ENCODE data around the gene COQ10A. TPM values are rescaled to one million over a fixed set of nuclear protein-coding genes. Genes with fewer than 3 reads are reported as not detected.

Gene COQ10A
- total RNA-seq, 1 experiment from 2014 or later, result 6.9 TPM

GRCh38 chr12:56274299-56274698 is 7.6 kb downstream of the COQ10A start:
- Histone ChIP-seq H3K4me3 (no peak overlapping the region), H3K4me1 (replicated peaks; ENCODE audit: insufficient read depth) (no peaks in the 10 kb centered on the region), H3K27me3 (ENCODE audit: insufficient read depth, low read depth) (no peaks in the 10 kb centered on the region), H3K9me3 (ENCODE audit: insufficient read depth, low read depth) (no peaks in the 10 kb centered on the region), H2AFZ (no peak overlapping the region), H3K4me2 (no peak overlapping the region), H4K20me1 (ENCODE audit: insufficient read depth) (no peaks in the 10 kb centered on the region; the same call in 1 of the 2 replicates), H3K79me2 (ENCODE audit: low read depth) (no peaks in the 10 kb centered on the region), H3K36me3 (ENCODE audit: low read depth) (peaks cover 27% of the 10 kb centered on the region), H3F3A (ENCODE audit: insufficient read depth, low read depth) (peaks cover 14% of the 10 kb centered on the region; the same call in 1 of the 2 replicates), H3K27ac (no peak overlapping the region), H3K9me2 (ENCODE audit: insufficient read depth) (no peaks in the 10 kb centered on the region)
- POLR2A ChIA-PET (ENCODE audit: unreplicated experiment), result no interaction called here
- BruUV-seq (replicated peaks), result no TSS peak
- no peak for DNase-seq
- TF ChIP-seq EZH2 (IDR thresholded peaks at IDR 0.05; ENCODE audit: low read depth), result no peak
- TF ChIP-seq, protein P1, sequence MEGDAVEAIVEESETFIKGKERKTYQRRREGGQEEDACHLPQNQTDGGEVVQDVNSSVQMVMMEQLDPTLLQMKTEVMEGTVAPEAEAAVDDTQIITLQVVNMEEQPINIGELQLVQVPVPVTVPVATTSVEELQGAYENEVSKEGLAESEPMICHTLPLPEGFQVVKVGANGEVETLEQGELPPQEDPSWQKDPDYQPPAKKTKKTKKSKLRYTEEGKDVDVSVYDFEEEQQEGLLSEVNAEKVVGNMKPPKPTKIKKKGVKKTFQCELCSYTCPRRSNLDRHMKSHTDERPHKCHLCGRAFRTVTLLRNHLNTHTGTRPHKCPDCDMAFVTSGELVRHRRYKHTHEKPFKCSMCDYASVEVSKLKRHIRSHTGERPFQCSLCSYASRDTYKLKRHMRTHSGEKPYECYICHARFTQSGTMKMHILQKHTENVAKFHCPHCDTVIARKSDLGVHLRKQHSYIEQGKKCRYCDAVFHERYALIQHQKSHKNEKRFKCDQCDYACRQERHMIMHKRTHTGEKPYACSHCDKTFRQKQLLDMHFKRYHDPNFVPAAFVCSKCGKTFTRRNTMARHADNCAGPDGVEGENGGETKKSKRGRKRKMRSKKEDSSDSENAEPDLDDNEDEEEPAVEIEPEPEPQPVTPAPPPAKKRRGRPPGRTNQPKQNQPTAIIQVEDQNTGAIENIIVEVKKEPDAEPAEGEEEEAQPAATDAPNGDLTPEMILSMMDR (conservative IDR thresholded peaks at IDR 0.05), result no peak
- intact Hi-C loops (cut with micrococcal nuclease; ENCODE audit: unreplicated experiment), result no loop called here
- CTCF ChIA-PET, result no interaction called here

DNA sequence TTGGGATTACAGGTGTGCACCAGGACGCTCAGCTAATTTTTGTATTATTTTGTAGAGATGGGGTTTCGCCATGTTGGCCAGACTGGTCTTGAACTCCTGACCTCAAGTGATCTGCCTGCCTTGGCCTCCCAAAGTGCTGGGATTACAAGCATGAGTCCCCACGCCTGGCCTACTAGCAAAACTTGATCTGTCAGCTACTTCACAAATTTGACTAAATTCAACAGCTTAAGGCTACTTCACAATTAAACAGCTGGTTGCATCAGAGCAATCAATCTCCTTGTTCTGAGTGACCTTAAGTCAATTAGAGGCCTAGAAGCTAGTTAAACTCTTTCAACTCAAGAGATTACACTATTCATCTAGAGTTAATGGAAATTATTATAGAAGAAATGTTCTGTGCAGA is 12.2 kb downstream of the COQ10A start:
- Histone ChIP-seq H3K36me3 (ENCODE audit: low read depth) (peaks cover 48% of the 10 kb centered on the region), H3K9me3 (ENCODE audit: insufficient read depth, low read depth) (no peaks in the 10 kb centered on the region), H2AFZ (no peak overlapping the region), H3K27me3 (ENCODE audit: insufficient read depth, low read depth) (no peaks in the 10 kb centered on the region), H4K20me1 (ENCODE audit: insufficient read depth) (no peaks in the 10 kb centered on the region; the same call in 1 of the 2 replicates), H3K4me1 (replicated peaks; ENCODE audit: insufficient read depth) (no peaks in the 10 kb centered on the region), H3K4me2 (no peak overlapping the region), H3K9me2 (ENCODE audit: insufficient read depth) (no peaks in the 10 kb centered on the region), H3K79me2 (ENCODE audit: low read depth) (no peaks in the 10 kb centered on the region), H3F3A (ENCODE audit: insufficient read depth, low read depth) (peaks cover 6% of the 10 kb centered on the region; the same call in 1 of the 2 replicates), H3K4me3 (no peak overlapping the region), H3K27ac (no peak overlapping the region)
- BruUV-seq (replicated peaks), result no TSS peak
- DNase-seq, result no peak
- POLR2A ChIA-PET (ENCODE audit: unreplicated experiment), result no interaction called here
- CTCF ChIA-PET, result interaction anchor here (0.5 to 0.7 kb wide), 2 partner anchors 31 to 166 kb away, joined by 4 to 5 read pairs; no protein-coding TSS in a partner anchor
- intact Hi-C loops (cut with micrococcal nuclease; ENCODE audit: unreplicated experiment), result no loop called here
- TF ChIP-seq, protein P1 (conservative IDR thresholded peaks at IDR 0.05), result no peak
- no peak for TF ChIP-seq EZH2 (IDR thresholded peaks at IDR 0.05; ENCODE audit: low read depth)

DNA sequence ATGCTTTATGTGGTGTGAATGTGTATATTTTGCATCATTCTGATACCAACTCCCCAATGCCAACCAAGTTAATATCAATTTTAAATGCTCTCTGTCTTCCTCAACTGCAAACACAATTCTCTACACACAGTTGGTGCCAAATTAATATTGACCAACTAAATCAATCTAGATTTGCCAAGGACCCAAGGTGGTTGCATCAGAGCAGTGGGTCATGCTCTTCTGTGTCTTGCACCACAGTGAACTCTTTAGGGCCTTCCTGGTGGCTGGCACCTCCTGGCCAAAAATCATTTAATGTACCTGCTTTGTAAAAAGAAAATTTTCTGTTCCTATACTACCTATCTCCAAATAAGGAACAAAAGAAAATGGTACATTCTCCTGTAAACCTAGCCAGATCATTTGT is 14.1 kb downstream of the COQ10A start:
- no peak overlapping the region for H3K4me3 ChIP-seq
- H3F3A ChIP-seq (ENCODE audit: insufficient read depth, low read depth), result peaks cover 5% of the 10 kb centered on the region; the same call in 1 of the 2 replicates
- no peaks in the 10 kb centered on the region for H3K79me2 ChIP-seq (ENCODE audit: low read depth)
- H3K4me1 ChIP-seq (replicated peaks; ENCODE audit: insufficient read depth), result no peaks in the 10 kb centered on the region
- no peak overlapping the region for H2AFZ ChIP-seq
- BruUV-seq (replicated peaks), result no TSS peak
- intact Hi-C loops (cut with micrococcal nuclease; ENCODE audit: unreplicated experiment), result no loop called here
- no peaks in the 10 kb centered on the region for H3K9me3 ChIP-seq (ENCODE audit: insufficient read depth, low read depth)
- H3K36me3 ChIP-seq (ENCODE audit: low read depth), result peaks cover 34% of the 10 kb centered on the region
- H4K20me1 ChIP-seq (ENCODE audit: insufficient read depth), result no peaks in the 10 kb centered on the region; the same call in 1 of the 2 replicates
- H3K4me2 ChIP-seq, result no peak overlapping the region
- no peaks in the 10 kb centered on the region for H3K27me3 ChIP-seq (ENCODE audit: insufficient read depth, low read depth)
- no peak for DNase-seq
- no peaks in the 10 kb centered on the region for H3K9me2 ChIP-seq (ENCODE audit: insufficient read depth)
- H3K27ac ChIP-seq, result 0 out of 2 replicates have a peak overlapping the region, but pooled peaks have one; percentile 17
- ChIA-PET POLR2A (ENCODE audit: unreplicated experiment) (no interaction called here), CTCF (no interaction called here)
- TF ChIP-seq, protein P1 (conservative IDR thresholded peaks at IDR 0.05), result no peak
- no peak for TF ChIP-seq EZH2 (IDR thresholded peaks at IDR 0.05; ENCODE audit: low read depth)

Measured in PC-9 (cell line).